ENCODE results near the gene TMEM169.

TMEM169 gene

GRCh38 chr2:216147172-216148131 is 65.7 kb downstream of the TMEM169 start:
- Histone ChIP-seq H3K36me3 (ENCODE audit: insufficient read depth, low read length) (peaks cover 48% of the 10 kb centered on the region), H2AFZ (ENCODE audit: low read length, unreplicated experiment) (no peak overlapping the region), H3K4me1 (ENCODE audit: control insufficient read depth, insufficient read depth, low read length, unreplicated experiment) (peaks cover 12% of the 10 kb centered on the region), H3K79me2 (ENCODE audit: control insufficient read depth, insufficient read depth, low read length, unreplicated experiment) (peaks cover 14% of the 10 kb centered on the region), H3K4me3 (ENCODE audit: low read depth, low read length) (no peak overlapping the region), H3K27me3 (ENCODE audit: insufficient read depth, low read length) (no peaks in the 10 kb centered on the region), H3K27ac (ENCODE audit: low read depth, low read length) (no peak overlapping the region)

GRCh38 chr2:216148983-216149382 is 67.3 kb downstream of the TMEM169 start:
- Histone ChIP-seq H3K27ac (ENCODE audit: low read depth, low read length) (no peak overlapping the region), H3K79me2 (ENCODE audit: control insufficient read depth, insufficient read depth, low read length, unreplicated experiment) (peaks cover 14% of the 10 kb centered on the region), H3K4me3 (ENCODE audit: low read depth, low read length) (no peak overlapping the region), H3K4me1 (ENCODE audit: control insufficient read depth, insufficient read depth, low read length, unreplicated experiment) (peaks cover 12% of the 10 kb centered on the region), H3K36me3 (ENCODE audit: insufficient read depth, low read length) (peaks cover 43% of the 10 kb centered on the region), H2AFZ (ENCODE audit: low read length, unreplicated experiment) (no peak overlapping the region), H3K27me3 (ENCODE audit: insufficient read depth, low read length) (no peaks in the 10 kb centered on the region)

- Histone ChIP-seq H2AFZ (ENCODE audit: low read length, unreplicated experiment) (no peak overlapping the region), H3K4me3 (ENCODE audit: low read depth, low read length) (no peak overlapping the region), H3K79me2 (ENCODE audit: control insufficient read depth, insufficient read depth, low read length, unreplicated experiment) (peaks cover 9% of the 10 kb centered on the region), H3K27me3 (ENCODE audit: insufficient read depth, low read length) (no peaks in the 10 kb centered on the region), H3K27ac (ENCODE audit: low read depth, low read length) (no peak overlapping the region), H3K4me1 (ENCODE audit: control insufficient read depth, insufficient read depth, low read length, unreplicated experiment) (peaks cover 12% of the 10 kb centered on the region), H3K36me3 (ENCODE audit: insufficient read depth, low read length) (peaks cover 35% of the 10 kb centered on the region)
Observed at GRCh38 chr2:216149741-216150140, 68.0 kb downstream of the TMEM169 start.

DNA sequence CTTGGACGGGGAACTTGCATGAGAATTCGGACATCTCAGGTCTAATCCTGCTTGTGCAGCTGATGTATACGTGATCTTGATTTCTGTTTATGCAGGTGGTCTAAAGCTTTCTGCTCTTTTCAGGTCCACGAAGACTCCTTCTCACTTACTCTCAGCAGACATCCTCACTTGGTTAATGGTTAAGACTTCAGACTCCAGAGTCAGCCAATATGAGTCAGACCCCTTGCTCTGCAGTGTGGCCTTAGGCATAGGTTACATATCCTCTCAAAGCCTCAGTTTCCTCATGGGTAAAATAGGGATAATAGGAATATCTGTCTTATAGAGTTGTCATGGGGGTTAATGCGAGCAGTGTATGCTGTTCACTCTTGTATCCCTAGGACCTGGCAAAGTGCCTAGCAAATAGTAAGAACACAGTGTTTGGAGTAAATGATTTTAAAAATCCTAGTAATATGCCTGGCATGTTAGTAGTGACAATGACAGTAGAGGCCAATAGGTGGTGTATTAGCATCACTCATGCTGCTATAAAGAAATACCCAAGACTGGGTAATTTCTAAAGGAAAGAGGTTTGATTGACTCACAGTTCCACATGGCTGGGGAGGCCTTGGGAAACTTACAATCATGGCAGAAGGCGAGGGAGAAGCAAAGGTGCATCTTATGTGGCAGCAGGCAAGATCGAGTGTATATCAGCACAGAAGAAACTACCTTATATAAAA is 69.8 kb downstream of the TMEM169 start:
- H3K4me3 ChIP-seq (ENCODE audit: low read depth, low read length) = no peak overlapping the region
- peaks cover 35% of the 10 kb centered on the region for H3K36me3 ChIP-seq (ENCODE audit: insufficient read depth, low read length)
- H2AFZ ChIP-seq (ENCODE audit: low read length, unreplicated experiment) = no peak overlapping the region
- H3K79me2 ChIP-seq (ENCODE audit: control insufficient read depth, insufficient read depth, low read length, unreplicated experiment) = peaks cover 10% of the 10 kb centered on the region
- peaks cover 12% of the 10 kb centered on the region for H3K4me1 ChIP-seq (ENCODE audit: control insufficient read depth, insufficient read depth, low read length, unreplicated experiment)
- no peak overlapping the region for H3K27ac ChIP-seq (ENCODE audit: low read depth, low read length)
- H3K27me3 ChIP-seq (ENCODE audit: insufficient read depth, low read length) = no peaks in the 10 kb centered on the region

Measured in ACC112 (cell line).